Panc1 (cell line): ENCODE results near the gene GLCCI1. TPM values are rescaled to one million over a fixed set of nuclear protein-coding genes. Genes with fewer than 3 reads are reported as not detected.

Source experiments
- ATAC-seq: fragments of 200-7000 bp; cut with Tn5 transposase; 2 replicates; pipeline ENCODE4 v1.9.1; 2020; ENCODE audit warnings: mild to moderate bottlenecking, moderate library complexity
- BruUV-seq: library from RNA; stranded (reverse); fragments of 400-500 nt; replicated peaks from 2 replicates; lab custom pipeline; 2021; lab: Mats Ljungman, UMichigan
- CTCF ChIA-PET: fragments of 300-600 bp; sonication (Branson Sonifier 250); formaldehyde crosslinking; loops from one replicate; lab custom pipeline; 2022; ENCODE audit warnings: antibody characterized with exemption; lab: Charles Lee
- POLR2A ChIA-PET: fragments of 300-600 bp; sonication (Branson Sonifier 250); formaldehyde crosslinking; loops from one replicate; lab custom pipeline; 2022; ENCODE audit warnings: antibody characterized with exemption; lab: Charles Lee
- DNase-seq: peaks from one replicate; pipeline ENCODE4 v3.0.0-alpha.2; 2010; ENCODE audit warnings: low read depth, low spot score
- H3K27ac ChIP-seq: 2 replicates; pipeline ENCODE4 v1.5.1; 2011; ENCODE audit warnings: mild to moderate bottlenecking, low read length, inconsistent platforms
- H3K27me3 ChIP-seq: fragments of 200-500 bp; sonication (Bioruptor generic); 2 replicates; pipeline ENCODE4 v1.6.0; 2014; ENCODE audit warnings: low read length, inconsistent platforms; ENCODE audit not compliant: control insufficient read depth, insufficient read depth
- H3K36me3 ChIP-seq: fragments of 200-500 bp; sonication (Bioruptor generic); 2 replicates; pipeline ENCODE4 v1.5.1; 2014; ENCODE audit warnings: inconsistent platforms, mild to moderate bottlenecking, low read length, moderate library complexity; ENCODE audit not compliant: control insufficient read depth, insufficient read depth
- H3K4me1 ChIP-seq: 2 replicates; pipeline ENCODE4 v1.5.1; 2011; ENCODE audit warnings: inconsistent platforms, mild to moderate bottlenecking, low read length, moderate library complexity; ENCODE audit not compliant: control insufficient read depth, insufficient read depth
- H3K4me3 ChIP-seq, 2 experiments: 2 replicates each; pipeline ENCODE4 v1.5.1; 2011 to 2012; ENCODE audit warnings: low read depth in 2 of 2, low read length in 2 of 2, mild to moderate bottlenecking in 2 of 2, inconsistent platforms in 1 of 2, moderate library complexity in 1 of 2
- H3K9me3 ChIP-seq: fragments of 200-500 bp; sonication (Bioruptor generic); 2 replicates; pipeline ENCODE4 v1.5.1; 2014; ENCODE audit warnings: low read depth, mild to moderate bottlenecking, inconsistent platforms, low read length, moderate library complexity; ENCODE audit not compliant: control insufficient read depth, insufficient read depth
- POLR2AphosphoS5 ChIP-seq: IDR thresholded peaks from 2 replicates; pipeline ENCODE4 v1.6.1; 2012; ENCODE audit warnings: mild to moderate bottlenecking, low read depth, low read length, moderate library complexity
- SIN3A ChIP-seq: IDR thresholded peaks from 2 replicates; pipeline ENCODE4 v1.6.1; 2012; ENCODE audit warnings: low read depth, mild to moderate bottlenecking, low read length, moderate library complexity, borderline replicate concordance; ENCODE audit not compliant: insufficient read depth
- TCF7L2 ChIP-seq: IDR thresholded peaks from 2 replicates; pipeline ENCODE4 v1.6.1; 2011; ENCODE audit warnings: mild to moderate bottlenecking, low read depth, low read length, inconsistent platforms
- in situ Hi-C: cut with HindIII; loops from 2 replicates; pipeline ENCODE4 v1.10.0; 2016; ENCODE audit warnings: low sequenced_read_pairs, low pct_unique_long_range_greater_than_20kb
- intact Hi-C: fragments of 100-400 bp; cut with micrococcal nuclease; formaldehyde crosslinking; loops from one replicate; pipeline ENCODE4 v1.10.0; 2022; ENCODE audit not compliant: unreplicated experiment
- total RNA-seq: library from RNA; stranded (reverse); gene quantifications from one replicate; pipeline ENCODE4 v1.2.1, GENCODE V29; 2021; ENCODE audit not compliant: unreplicated experiment
- TF ChIP-seq, protein P1 (sequence below), 2 experiments: IDR thresholded peaks; 2 replicates each; pipeline ENCODE4 v1.6.1; 2011 to 2012; ENCODE audit warnings: low read depth in 2 of 2, control low read depth in 1 of 2, low read length in 1 of 2, mild to moderate bottlenecking in 1 of 2, moderate library complexity in 1 of 2; ENCODE audit not compliant: insufficient read depth in 1 of 2
- TF ChIP-seq, protein P2 (sequence below): fragments of 450-650 bp; IDR thresholded peaks from 2 replicates; pipeline ENCODE4 v1.5.1; 2017; ENCODE audit warnings: mild to moderate bottlenecking

Gene GLCCI1
- total RNA-seq, 1 experiment from 2014 or later, result 36.4 TPM

DNA sequence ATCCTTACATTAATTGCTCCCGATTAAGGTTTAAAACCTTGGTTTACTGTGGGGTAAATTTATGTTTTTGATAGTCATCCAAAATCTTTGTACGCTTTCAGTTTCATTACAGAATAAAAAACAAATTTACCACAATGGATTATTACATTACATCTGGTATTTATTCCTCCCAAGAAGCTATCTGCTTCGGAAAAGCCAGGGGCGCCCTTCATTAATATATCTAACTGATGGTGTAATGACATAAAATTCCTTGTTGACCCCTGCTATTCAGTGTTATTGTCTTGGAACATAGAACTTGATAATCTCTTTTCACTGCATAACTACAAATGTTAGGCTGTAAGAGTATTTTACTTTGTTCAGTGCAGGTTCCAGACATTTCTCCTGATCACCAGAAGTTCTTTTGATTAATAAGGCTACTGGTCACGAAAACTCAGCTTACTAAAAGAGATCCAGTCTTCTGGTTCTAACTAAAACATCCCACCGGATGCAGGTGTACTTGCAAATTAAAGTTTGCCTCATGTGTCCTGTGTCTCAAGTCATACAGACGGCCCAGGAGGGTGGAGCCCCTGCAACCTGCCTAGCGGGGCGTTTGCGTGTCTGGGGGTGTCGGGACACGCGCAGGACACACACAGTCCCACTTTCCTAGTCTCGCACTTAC is 581 bp upstream of the GLCCI1 start:
- no peaks in the 10 kb centered on the region for H3K9me3 ChIP-seq
- peak overlapping the region; percentile 80 to 87 for H3K4me3 ChIP-seq
- H3K4me1 ChIP-seq, result peaks cover 28% of the 10 kb centered on the region
- H3K36me3 ChIP-seq, result no peaks in the 10 kb centered on the region
- CTCF ChIA-PET, result interaction anchor here (0.7 kb wide), 1 partner anchor 404 kb away, joined by 3 read pairs; no protein-coding TSS in a partner anchor
- H3K27me3 ChIP-seq, result no peaks in the 10 kb centered on the region
- DNase-seq (no peak), ATAC-seq (no peak)
- POLR2A ChIA-PET, result no interaction called here
- TF ChIP-seq TCF7L2, result no peak
- TF ChIP-seq SIN3A, result no peak
- TF ChIP-seq POLR2AphosphoS5, result no peak
- TF ChIP-seq, protein P1, sequence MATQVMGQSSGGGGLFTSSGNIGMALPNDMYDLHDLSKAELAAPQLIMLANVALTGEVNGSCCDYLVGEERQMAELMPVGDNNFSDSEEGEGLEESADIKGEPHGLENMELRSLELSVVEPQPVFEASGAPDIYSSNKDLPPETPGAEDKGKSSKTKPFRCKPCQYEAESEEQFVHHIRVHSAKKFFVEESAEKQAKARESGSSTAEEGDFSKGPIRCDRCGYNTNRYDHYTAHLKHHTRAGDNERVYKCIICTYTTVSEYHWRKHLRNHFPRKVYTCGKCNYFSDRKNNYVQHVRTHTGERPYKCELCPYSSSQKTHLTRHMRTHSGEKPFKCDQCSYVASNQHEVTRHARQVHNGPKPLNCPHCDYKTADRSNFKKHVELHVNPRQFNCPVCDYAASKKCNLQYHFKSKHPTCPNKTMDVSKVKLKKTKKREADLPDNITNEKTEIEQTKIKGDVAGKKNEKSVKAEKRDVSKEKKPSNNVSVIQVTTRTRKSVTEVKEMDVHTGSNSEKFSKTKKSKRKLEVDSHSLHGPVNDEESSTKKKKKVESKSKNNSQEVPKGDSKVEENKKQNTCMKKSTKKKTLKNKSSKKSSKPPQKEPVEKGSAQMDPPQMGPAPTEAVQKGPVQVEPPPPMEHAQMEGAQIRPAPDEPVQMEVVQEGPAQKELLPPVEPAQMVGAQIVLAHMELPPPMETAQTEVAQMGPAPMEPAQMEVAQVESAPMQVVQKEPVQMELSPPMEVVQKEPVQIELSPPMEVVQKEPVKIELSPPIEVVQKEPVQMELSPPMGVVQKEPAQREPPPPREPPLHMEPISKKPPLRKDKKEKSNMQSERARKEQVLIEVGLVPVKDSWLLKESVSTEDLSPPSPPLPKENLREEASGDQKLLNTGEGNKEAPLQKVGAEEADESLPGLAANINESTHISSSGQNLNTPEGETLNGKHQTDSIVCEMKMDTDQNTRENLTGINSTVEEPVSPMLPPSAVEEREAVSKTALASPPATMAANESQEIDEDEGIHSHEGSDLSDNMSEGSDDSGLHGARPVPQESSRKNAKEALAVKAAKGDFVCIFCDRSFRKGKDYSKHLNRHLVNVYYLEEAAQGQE (IDR thresholded peaks at IDR 0.05; ENCODE audit: insufficient read depth in 1 of 2, low read depth in 2 of 2, low read length in 1 of 2), result no peak
- TF ChIP-seq, protein P2, sequence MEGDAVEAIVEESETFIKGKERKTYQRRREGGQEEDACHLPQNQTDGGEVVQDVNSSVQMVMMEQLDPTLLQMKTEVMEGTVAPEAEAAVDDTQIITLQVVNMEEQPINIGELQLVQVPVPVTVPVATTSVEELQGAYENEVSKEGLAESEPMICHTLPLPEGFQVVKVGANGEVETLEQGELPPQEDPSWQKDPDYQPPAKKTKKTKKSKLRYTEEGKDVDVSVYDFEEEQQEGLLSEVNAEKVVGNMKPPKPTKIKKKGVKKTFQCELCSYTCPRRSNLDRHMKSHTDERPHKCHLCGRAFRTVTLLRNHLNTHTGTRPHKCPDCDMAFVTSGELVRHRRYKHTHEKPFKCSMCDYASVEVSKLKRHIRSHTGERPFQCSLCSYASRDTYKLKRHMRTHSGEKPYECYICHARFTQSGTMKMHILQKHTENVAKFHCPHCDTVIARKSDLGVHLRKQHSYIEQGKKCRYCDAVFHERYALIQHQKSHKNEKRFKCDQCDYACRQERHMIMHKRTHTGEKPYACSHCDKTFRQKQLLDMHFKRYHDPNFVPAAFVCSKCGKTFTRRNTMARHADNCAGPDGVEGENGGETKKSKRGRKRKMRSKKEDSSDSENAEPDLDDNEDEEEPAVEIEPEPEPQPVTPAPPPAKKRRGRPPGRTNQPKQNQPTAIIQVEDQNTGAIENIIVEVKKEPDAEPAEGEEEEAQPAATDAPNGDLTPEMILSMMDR, result no peak
- H3K27ac ChIP-seq, result peak overlapping the region; percentile 84
- in situ Hi-C loops, result no loop called here
- intact Hi-C loops, result no loop called here
- BruUV-seq, result no TSS peak

DNA sequence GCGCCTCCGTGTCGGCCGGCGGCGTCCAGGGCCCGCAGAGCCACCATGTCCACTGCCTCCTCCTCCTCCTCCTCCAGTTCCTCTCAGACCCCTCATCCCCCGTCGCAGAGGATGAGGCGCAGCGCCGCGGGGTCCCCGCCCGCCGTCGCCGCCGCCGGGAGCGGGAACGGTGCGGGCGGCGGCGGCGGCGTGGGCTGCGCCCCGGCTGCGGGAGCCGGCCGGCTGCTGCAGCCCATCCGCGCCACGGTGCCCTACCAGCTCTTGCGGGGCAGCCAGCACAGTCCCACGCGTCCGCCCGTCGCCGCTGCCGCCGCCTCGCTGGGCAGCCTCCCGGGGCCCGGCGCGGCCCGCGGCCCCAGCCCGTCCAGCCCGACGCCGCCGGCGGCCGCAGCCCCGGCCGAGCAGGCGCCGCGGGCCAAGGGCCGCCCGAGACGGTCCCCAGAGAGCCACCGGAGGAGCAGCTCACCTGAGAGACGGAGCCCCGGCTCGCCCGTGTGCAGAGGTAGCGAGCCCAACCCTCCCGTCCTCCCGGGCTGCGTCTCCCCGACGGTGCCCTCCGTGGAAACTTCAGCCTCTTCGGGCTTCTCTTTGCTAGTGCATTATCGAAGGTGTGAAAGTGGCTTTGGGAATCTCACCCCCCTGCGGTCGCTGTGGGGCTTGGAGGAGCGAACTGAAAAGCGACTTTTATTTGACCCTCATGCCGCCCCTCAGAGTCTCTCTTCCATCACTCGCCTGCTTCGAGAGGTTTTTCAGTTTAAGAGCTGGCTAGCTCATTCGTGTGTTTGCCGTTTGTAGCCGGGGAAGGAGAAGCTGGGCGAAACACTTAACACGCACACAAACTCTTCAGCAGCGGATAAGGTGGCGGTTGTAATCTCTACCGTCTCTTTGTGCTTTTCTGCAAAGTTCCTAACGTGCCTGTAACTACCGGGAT is 975 bp downstream of the GLCCI1 start:
- no TSS peak for BruUV-seq
- Histone ChIP-seq H3K27ac (peak overlapping the region; percentile 91), H3K9me3 (no peaks in the 10 kb centered on the region), H3K4me1 (peaks cover 31% of the 10 kb centered on the region), H3K4me3 (peak overlapping the region; percentile 87 to 88), H3K36me3 (no peaks in the 10 kb centered on the region), H3K27me3 (no peaks in the 10 kb centered on the region)
- ChIA-PET POLR2A (interaction anchor here (0.7 kb wide), 1 partner anchor 480 kb away, joined by 6 read pairs; no protein-coding TSS in a partner anchor), CTCF (interaction anchor here (1.2 kb wide), 1 partner anchor 24 kb away, joined by 3 read pairs; no protein-coding TSS in a partner anchor)
- intact Hi-C loops, result loop anchor here (10.0 kb wide), 1 partner anchor 285 kb away; no protein-coding TSS in a partner anchor
- DNase-seq, result peak; percentile 41
- TF ChIP-seq TCF7L2, result no peak
- TF ChIP-seq, protein P2, result 0 out of 2 replicates have a peak, but pooled peaks have one; percentile 10
- in situ Hi-C loops, result no loop called here
- peak; percentile 32 for ATAC-seq
